Measurements from ENCODE around the gene CYTH2.

The CYTH2 gene

DNA sequence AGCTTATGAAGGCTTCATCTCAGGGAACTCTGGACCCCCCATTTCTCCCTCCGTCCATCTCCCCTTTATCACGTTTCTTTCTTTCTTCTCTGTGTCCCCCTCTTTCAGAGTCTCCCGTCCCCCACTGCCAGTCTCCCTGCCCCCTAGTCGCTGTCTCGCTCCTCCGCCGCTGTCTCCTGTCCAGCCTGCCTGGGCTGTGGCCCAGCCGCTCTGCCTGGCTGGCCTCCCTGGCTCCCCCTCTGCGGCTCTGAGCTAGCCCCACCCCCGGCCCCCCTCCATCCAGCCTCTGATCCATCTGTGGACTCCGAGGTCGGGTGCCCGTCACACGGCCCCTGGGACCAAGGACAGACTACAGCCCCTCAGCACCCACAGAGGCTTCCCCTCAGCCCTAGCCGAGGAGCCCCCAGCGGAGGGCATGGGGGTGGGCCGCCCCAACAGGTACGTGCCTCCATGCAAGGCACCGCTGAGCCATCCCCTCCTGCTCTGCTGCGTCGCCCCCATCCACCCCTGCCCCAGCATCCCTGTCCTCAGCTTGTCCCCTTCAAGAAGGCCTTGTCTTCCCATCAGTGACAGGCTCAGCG, 14.9 kb upstream of the CYTH2 start:
- no peak for DNase-seq

DNA sequence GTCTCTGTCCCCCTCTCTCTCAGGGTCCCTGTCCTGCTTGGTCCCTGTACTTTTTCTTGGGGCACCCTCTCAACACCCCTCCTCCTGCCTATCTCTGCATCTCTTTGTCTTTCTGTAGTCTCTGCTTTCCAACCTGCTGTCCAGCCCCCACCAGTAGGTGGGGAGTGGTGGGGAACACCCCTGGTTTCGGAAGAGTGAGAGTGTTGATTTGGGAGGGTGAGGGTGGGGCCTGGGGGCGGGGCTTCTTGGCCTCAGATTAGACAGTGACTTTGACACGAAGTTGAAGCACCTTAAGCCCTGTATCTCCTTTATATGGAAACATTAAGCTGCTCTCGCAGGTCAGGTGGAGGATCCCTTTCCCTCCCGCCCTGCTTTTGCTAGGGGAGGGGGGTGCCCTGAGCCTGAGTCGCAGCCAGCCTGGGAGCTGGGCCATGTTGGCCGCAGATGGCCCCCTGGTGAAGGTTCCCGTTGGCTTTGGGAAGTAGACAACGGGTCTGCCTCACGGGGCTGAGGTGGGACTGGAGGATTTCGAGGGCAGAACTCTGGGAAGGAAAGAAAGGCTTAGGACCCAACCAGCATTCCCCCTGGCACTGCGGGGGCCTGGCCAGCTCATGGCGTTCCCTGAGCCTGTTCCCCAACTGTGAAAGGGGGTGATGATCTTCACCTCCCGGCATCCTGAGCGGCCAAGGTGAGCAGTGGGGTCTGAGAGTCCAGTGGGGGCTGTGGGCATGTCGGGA, 13.8 kb upstream of the CYTH2 start, which contains the start of gene KCNJ14:
TSS of gene KCNJ14 (plus strand) at position 404 of the 737 bp plus-strand sequence. CDS start 6,151 bp downstream, outside the sequence.
- DNase-seq: no peak

DNA sequence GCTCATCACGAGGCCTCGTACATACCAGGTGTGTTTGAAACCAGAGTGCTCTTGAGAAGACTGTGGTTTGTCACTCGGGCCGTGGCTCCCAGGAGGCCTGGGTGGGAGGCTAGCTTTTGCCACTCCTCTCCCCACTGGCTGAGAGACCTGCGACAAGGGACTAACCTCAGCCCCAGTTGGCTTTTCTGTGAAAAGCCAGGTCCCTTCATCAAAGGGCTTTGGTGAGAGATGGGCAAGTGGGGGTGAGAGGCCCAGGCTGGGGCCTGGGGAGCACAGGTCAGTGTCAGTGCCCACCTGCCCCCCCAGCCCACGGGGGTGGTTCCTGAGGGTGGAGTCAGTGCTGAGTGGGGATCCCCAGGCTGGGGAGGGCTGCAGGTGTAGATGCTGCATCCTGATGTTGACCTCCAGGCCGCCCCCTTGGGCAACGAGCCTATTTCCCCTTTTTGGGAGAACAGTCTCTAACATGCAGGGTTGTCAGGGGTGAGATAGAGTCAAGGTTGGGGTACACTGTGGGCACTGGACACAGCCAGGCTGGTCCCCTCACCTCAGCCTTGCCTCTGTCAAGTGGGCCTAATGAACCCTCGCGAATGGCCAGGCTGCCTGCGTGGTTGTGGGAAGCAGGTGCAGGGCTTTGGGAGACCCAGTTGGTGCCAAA, 13.1 kb upstream of the CYTH2 start:
- DNase-seq: no peak

DNA sequence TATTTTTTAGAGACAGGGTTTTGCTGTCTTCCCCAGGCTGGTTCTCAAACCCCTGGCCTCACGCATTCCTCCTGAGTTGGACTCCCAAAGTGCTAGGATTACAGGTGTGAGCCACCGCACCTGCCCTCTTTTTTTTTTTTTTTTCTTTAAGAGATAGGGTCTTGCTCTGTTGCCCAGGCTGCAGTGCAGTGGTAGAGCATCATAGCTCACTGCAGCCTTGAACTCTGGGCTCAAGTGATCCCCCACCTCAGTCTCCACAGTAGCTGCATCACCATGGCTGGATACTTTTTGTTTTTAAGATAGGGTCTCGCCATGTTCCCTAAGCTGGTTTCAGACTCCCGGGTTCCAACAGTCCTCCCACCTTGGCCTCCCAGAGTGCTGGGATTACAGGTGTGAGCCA, 12.3 kb upstream of the CYTH2 start:
- DNase-seq: no peak

DNA sequence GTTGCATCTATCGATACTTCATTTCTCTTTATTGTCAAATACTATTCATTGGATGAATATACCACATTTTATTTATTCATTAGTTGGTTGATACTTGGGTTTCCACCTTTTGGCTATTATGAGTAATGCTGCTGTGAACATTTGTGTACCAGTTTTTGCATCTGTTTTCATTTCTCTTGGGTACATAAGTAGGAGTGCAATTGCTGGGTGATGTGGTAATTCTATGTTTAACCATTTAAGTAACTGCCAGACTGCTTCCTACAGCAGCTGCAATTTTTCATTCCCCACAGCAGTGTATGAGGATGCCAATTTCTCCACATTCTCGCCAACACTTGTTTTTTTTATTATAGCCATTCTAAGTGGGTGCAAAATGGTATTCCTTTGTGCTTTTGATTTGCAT, 11.2 kb upstream of the CYTH2 start:
- no peak for DNase-seq

DNA sequence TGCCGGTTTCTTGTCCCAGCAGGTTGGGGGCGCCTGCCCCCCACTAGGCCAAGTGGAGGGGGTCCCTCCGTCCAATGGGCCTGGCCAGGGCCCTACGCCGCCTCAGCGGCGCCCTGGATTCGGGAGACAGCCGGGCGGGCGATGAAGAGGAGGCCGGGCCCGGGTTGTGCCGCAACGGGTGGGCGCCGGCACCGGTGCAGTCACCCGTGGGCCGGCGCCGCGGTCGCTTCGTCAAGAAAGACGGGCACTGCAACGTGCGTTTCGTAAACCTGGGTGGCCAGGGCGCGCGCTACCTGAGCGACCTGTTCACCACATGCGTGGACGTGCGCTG, 7.6 kb upstream of the CYTH2 start:
- no peak for DNase-seq

DNA sequence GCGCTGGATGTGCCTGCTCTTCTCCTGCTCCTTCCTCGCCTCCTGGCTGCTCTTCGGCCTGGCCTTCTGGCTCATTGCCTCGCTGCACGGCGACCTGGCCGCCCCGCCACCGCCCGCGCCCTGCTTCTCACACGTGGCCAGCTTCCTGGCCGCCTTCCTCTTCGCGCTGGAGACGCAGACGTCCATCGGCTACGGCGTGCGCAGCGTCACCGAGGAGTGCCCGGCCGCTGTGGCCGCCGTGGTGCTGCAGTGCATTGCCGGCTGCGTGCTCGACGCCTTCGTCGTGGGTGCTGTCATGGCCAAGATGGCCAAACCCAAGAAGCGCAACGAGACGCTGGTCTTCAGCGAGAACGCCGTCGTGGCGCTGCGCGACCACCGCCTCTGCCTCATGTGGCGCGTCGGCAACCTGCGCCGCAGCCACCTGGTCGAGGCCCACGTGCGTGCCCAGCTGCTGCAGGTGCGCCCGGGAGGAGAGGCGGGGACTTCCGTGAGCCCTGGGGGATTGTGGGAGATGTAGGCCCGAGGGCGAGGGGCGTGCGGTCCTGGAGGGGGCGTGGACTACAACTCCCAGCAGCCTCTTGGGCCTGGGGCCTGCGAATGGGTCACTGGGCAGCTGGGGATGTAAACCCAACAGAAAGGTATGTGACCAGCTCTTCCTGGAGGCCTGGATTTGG, 7.0 kb upstream of the CYTH2 start:
- DNase-seq: no peak

DNA sequence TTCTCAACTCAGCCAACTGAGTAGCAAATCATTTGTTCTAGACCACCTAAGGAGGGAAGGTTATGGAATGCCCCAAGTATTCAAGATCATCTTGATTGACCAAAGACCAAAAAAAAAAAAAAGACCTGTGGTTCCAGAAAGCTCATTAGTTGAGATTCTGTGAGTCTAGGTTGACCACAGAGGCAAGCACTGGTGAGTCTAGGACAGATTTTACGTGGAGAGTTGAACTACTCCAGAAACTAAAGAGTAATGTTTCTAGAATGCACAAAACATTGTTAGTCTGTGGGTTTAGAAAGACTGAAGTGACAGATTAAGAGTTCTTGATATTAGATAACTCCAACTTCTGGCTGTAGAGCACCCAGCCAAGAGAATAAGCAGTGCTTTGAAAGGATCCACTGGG, 4.0 kb upstream of the CYTH2 start:
- DNase-seq: no peak

DNA sequence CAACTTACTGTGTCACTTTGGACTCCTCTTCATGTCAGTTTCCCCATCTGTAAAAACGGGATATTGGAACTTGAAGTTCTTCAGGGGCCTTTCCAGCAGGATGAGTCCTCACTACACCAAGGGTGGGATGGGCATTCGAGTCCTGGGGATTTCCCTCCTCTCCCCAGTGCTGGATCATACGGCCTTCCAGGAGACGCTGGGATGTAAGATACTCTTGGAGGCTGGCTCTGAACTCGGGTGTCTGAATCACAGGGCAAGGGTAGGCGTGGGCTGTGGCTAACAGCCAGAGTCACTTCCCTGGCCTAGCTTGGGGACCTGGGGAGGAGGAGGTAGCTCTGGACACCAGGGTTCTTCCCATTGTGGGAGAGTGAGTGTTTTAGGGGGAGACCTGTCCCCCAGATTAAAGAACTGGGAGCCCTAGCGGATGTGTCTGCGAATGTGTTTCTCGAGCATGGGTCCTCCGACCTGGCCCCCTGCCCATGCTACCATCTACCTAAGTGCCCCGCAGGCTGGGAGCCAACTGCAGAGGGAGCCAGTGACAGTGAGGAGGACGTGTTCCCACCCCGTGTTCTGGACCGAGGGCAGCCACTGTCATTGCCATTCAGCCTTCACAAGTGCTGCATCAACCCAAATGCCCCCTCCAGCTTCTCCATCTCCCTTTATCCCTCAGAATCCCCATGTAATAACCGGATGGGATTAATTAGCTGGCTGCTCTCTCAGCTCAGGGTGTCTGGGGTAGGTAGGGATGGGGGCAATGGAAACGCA, 2.4 kb upstream of the CYTH2 start:
- DNase-seq: no peak

DNA sequence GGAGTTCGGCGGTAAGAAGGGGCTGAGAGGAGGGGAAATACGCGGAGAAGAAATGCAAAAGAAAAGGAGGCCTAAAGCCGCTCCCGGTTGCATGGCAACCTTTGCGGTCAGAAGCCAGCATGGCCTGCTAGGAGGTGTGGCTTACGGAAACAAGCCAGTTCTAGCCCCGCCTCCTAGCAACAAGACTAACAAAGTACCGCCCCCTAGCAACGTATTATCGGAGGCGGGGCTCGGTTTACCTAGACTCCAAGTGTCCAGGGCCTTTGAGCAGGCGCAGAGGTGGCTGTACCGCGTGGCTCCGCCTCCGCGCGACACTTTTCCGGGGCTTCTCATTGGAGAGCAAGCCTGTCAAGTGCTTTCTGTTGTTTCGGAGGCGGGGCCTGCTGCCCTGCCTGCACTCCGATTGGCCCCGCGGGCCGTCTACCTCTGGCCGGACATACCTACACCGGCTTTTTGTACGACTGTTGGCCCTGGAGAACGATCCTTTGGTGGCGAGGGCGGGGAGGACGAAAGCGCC, 339 bp upstream of the CYTH2 start:
- peak; percentile 99 for DNase-seq

DNA sequence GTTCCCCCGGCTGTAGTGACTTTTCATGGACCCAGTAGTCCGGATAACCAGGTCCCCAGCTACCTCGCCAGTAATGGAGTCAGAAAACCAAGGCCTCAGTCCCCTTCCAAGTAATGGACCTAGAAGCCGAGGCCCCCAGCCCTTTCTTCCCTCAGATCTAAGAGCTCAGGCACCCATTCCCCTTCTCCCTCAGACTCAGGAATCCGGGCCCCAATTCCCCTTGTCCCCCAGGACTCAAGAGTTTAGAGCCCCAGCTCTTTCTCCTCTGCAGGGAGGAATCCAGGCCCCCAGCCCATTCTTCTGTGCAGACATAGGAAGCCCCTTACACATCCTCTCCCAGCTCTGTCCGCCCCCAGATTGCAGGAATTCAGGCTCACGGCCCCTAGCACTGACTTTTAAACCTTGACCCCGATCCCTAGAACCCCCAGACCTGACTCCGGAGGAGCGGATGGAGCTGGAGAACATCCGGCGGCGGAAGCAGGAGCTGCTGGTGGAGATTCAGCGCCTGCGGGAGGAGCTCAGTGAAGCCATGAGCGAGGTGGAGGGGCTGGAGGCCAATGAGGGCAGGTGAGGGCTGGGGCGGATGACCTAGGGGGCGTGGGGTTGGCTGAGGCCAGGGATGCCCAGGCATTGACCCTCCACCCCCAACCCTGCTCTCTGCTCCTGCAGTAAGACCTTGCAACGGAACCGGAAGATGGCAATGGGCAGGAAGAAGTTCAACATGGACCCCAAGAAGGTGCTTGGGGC, 938 bp downstream of the CYTH2 start:
- no peak for DNase-seq

DNA sequence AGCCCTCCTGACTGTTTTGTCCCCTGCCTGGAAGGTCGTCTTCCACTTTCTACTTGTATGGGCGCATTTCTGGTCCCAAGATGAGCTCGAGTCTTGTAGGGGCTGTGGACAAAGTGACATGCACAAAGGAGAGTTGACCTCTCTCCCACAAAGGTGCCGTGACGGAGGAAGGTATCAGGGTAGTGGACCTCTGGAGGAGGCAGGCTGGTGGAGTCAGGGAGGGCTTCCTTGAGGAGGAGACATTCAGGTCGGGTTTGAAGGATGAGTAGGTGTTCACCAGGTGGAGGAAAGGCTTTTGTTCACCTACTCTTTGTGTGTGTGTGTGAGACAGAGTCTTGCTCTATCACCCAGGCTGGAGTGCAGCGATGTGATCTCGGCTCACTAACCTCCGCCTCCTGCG, 1.7 kb downstream of the CYTH2 start:
- no peak for DNase-seq

DNA sequence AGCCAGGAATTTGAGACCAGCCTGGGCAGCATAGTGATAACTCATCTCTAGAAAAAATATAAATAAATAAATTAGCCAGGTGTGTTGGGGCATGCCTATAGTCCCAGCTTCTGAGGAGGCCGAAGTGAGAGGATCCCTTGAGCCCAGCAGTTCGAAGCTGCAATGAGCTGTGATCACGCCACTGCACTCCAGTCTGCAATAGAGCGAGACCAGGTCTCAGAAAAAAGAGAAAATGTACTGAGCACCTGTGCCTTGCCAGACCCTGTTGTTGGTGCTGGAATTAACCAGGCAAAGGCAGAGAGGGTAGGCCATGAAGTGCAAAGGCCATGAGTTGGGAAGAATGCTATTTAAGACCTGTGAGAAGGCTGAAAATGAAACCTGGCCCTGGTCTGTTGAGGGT, 2.7 kb downstream of the CYTH2 start:
- no peak for DNase-seq

DNA sequence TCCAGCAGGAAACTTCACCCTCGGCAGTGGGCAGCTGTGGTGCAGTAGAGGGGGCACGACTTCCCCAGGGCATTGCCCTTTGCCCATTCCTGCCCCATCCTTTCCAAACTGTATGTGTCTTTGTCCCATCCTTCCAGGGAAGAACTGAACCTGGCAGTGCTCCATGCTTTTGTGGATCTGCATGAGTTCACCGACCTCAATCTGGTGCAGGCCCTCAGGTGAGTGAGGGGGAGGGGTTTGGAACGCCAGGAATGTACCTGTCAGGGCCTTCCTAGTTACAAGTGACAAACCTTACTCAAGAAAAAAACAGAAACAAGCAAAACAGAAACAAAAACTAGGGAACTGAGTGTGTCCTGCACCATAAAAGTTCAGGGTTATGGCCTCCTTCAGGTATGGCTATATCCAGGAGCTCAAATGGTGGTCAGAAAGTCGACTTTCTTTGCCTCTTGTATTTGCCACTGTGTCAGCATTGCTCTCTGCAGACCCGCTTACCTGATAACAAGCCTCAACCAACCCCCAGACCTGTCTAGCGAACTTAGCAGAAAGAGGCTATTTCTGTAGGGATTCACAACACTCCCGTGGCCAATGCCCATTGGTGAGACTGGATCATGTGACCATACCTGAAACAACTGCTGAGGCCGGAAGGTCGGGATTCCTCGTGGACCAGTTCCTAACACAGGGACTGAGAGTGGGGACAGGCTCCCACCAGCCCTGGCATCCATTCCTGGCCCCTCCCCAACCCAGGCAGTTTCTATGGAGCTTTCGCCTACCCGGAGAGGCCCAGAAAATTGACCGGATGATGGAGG, 4.2 kb downstream of the CYTH2 start:
- no peak for DNase-seq

DNA sequence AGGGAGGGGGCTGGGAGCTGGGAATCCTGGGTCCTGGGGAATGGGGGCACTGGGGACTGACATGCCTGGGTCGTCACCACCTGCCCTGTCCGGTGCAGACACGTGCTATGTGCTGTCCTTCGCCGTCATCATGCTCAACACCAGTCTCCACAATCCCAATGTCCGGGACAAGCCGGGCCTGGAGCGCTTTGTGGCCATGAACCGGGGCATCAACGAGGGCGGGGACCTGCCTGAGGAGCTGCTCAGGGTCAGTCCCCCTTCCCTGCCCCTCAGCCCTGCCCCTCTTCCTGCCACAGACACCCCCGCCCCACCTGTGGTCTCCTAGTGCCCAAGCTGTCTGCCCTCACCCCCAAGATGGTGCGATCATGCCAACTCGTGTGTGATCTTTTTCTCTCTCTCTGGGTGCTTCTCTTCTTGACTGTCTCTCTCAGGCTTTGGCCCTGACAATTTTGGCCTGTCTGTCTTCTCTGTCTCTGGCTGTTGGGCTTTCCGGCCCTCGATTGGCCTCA, 5.0 kb downstream of the CYTH2 start:
- no peak for DNase-seq

DNA sequence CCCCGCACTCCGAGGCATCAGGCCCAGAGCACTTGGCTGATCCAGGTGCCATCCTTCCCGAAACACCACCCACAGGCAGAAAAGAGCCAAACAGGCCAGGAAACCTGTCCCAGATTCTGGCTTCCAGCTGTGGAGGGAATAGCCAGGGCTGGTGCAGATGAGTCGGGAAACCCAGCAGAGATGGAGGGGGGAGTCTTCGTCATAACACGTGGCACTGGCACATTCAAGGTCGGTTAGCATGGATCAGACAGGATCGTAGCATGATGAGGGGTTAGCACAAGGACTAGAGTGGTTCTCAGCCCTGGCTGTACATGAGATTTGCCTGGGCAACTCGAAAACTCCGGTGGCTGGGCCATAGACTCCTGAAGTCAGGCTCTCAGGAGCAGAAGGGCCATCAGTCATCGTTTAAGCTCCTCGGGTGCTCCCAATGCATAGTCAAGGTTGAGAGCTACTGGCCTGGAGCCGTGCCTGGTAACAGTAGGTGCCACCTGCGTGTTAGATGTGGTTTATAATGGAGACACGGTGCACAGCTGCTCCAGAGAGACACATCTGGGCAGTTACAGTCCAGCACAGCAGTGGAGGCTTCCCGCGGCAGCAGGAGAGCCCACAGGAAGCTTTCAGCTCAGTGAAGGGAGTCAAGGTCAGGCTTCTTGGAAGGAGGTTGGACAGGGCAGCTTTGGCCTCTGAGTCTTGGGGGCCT, 6.3 kb downstream of the CYTH2 start:
- DNase-seq: no peak

DNA sequence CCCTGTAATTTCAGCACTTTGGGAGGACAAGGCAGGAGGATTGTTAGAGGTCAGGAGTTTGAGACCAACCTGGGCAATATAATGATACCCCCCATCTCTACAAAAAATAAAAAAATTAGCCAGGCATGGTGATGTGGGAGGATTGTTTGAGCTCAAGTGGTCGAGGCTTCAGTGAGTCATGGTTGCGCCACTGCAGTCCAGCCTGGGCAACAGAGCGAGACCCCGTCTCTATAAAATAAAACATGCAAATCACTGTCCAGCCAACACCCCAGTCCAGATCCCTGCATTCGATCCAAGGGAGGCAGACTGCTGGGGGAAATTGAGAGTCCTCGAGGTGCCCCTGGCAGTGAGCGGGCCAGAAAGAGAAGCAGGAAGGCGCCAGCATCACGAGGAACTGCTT, 7.0 kb downstream of the CYTH2 start:
- DNase-seq: no peak

DNA sequence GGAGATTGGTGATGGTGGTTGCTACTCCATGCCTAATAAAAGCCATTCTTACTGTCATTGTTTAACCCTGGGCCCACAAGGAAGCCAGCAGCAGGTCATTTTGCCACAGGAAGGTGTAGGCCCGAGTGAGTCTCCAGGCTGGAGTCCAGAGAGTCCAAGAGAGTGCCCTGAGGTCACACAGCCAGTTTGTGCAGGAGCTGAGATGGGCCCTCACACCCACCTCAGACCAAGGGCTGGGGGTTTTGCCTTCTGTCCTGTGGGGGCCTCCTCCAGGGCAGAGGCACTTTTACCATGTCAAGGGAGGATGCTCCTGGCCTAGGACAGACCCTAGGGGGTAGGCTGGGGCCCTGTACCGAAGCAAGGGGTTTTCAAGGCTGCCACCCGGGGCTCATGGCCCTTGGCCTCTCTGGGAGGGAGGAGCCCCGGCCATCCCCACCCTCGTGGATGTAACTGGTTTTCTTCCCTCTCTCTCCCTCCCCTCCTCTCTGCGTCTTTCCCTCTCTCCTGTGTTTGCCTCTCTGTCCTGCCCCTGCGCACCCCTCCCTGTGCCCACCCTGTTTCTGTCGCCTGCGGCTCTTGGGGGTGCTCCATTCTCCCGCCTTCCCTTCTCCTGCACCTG, 8.0 kb downstream of the CYTH2 start:
- no peak for DNase-seq

DNA sequence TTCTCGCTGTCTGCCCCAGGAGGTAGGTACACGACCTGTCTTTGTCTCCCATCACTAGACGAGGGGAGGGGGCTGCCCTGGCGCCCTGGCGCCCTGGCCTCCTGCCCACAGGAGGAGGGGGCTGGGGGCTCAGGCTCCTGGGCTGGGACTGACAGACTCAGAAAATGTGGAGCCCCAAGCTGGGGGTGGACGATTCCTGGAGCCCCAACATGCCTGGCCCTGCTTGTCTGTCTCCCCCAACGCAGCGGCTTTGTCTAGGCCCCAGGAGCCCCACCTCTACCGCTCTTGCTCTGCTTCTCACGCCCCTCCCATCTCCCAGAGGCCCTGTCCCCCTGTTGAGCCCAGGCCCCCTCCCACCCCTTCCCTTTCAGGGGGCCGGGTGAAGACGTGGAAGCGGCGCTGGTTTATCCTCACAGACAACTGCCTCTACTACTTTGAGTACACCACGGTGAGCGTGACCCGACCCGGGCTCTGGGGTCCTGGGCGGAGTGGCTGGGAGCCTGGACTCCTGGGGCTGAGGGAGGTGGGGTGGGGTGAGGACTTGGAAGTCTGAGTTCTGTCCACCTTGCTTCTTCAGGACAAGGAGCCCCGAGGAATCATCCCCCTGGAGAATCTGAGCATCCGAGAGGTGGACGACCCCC, 8.6 kb downstream of the CYTH2 start:
- no peak for DNase-seq

All from KG1 (cell line).